PFSK-1 (cell line): ENCODE measurements around the gene ITPR3.

Source experiments
- FOXP2 ChIP-seq: optimal IDR thresholded peaks from 2 replicates; pipeline ENCODE3; 2011; ENCODE audit warnings: borderline replicate concordance, control low read depth, inconsistent platforms; ENCODE audit not compliant: insufficient read depth; ENCODE audit errors: extremely low read length, extremely low read depth
- POLR2AphosphoS5 ChIP-seq: IDR thresholded peaks from 2 replicates; pipeline ENCODE4 v1.6.1; 2012; ENCODE audit warnings: low read depth, mild to moderate bottlenecking, control low read depth, low read length, moderate library complexity
- REST ChIP-seq, 2 experiments: IDR thresholded peaks; 2 replicates each; pipeline versions ENCODE4 v1.6.1 to v1.8.0; 2011 to 2012; ENCODE audit warnings: low read depth in 2 of 2, low read length in 2 of 2, control low read depth in 1 of 2, inconsistent platforms in 1 of 2, mild to moderate bottlenecking in 1 of 2, moderate library complexity in 1 of 2; ENCODE audit not compliant: insufficient read depth in 1 of 2
- SIN3A ChIP-seq: IDR thresholded peaks from 2 replicates; pipeline ENCODE4 v1.6.1; 2012; ENCODE audit warnings: mild to moderate bottlenecking, low read length, moderate library complexity, borderline replicate concordance; ENCODE audit not compliant: insufficient read depth
- TAF1 ChIP-seq: IDR thresholded peaks from 2 replicates; pipeline ENCODE4 v1.6.1; 2012; ENCODE audit warnings: low read length, control low read depth, borderline replicate concordance; ENCODE audit not compliant: insufficient read depth

Gene ITPR3

GRCh38 chr6:33697845-33698244 is 76.7 kb downstream of the ITPR3 start:
- TF ChIP-seq SIN3A (no peak), REST (IDR thresholded peaks at IDR 0.05; ENCODE audit: insufficient read depth in 1 of 2, low read depth in 2 of 2, low read length in 2 of 2) (no peak), TAF1 (no peak), POLR2AphosphoS5 (no peak), FOXP2 (no peak)

GRCh38 chr6:33698494-33698893 is 77.4 kb downstream of the ITPR3 start:
- TF ChIP-seq FOXP2, result no peak
- no peak for TF ChIP-seq TAF1
- no peak for TF ChIP-seq SIN3A
- no peak for TF ChIP-seq REST (IDR thresholded peaks at IDR 0.05; ENCODE audit: insufficient read depth in 1 of 2, low read depth in 2 of 2, low read length in 2 of 2)
- no peak for TF ChIP-seq POLR2AphosphoS5

GRCh38 chr6:33699131-33699530 is 78.0 kb downstream of the ITPR3 start:
- no peak for TF ChIP-seq POLR2AphosphoS5
- TF ChIP-seq SIN3A, result no peak
- TF ChIP-seq FOXP2, result no peak
- no peak for TF ChIP-seq TAF1
- TF ChIP-seq REST (IDR thresholded peaks at IDR 0.05; ENCODE audit: insufficient read depth in 1 of 2, low read depth in 2 of 2, low read length in 2 of 2), result no peak

GRCh38 chr6:33699739-33700138 is 78.6 kb downstream of the ITPR3 start:
- TF ChIP-seq TAF1 (no peak), POLR2AphosphoS5 (no peak), REST (IDR thresholded peaks at IDR 0.05; ENCODE audit: insufficient read depth in 1 of 2, low read depth in 2 of 2, low read length in 2 of 2) (no peak), FOXP2 (no peak)

- TF ChIP-seq FOXP2, result no peak
- no peak for TF ChIP-seq REST (IDR thresholded peaks at IDR 0.05; ENCODE audit: insufficient read depth in 1 of 2, low read depth in 2 of 2, low read length in 2 of 2)
- no peak for TF ChIP-seq POLR2AphosphoS5
- TF ChIP-seq TAF1, result no peak
- no peak for TF ChIP-seq SIN3A
Observed at GRCh38 chr6:33700391-33701050, 79.4 kb downstream of the ITPR3 start.
